Limb (tissue), 2 donors: ENCODE data around the gene NMNAT2.
"Not testable (repeated sequence)": the region's sequence is repeated elsewhere in the genome, so short reads cannot be mapped to it uniquely, and the experiment has no call there.

Experiments
- DNase-seq, 2 donors: peaks; one replicate each; pipeline ENCODE4 v3.0.0-alpha.2; 2016; ENCODE audit errors: extremely low spot score in 2 of 2

Gene NMNAT2

GRCh38 chr1:183288583-183288982, 129.6 kb downstream of the NMNAT2 start:
- DNase-seq, result no peak

- no peak for DNase-seq
Observed at GRCh38 chr1:183287191-183287675, 130.9 kb downstream of the NMNAT2 start.

- DNase-seq, result no peak
Observed at GRCh38 chr1:183285746-183286145, 132.4 kb downstream of the NMNAT2 start.

GRCh38 chr1:183285256-183285655, 132.9 kb downstream of the NMNAT2 start:
- DNase-seq, result no peak

- DNase-seq, result no peak
Observed at GRCh38 chr1:183284086-183284485, 134.1 kb downstream of the NMNAT2 start.

- no peak for DNase-seq
Observed at GRCh38 chr1:183283286-183283685, 134.9 kb downstream of the NMNAT2 start.

GRCh38 chr1:183282101-183282855, 135.9 kb downstream of the NMNAT2 start:
- DNase-seq, result no peak

- peak; percentile 94 for DNase-seq
Observed at GRCh38 chr1:183281553-183282091, 136.6 kb downstream of the NMNAT2 start.

- no peak for DNase-seq
Observed at GRCh38 chr1:183281039-183281438, 137.1 kb downstream of the NMNAT2 start.

GRCh38 chr1:183279835-183280234, 138.3 kb downstream of the NMNAT2 start:
- no peak for DNase-seq

GRCh38 chr1:183278739-183279591, 139.2 kb downstream of the NMNAT2 start:
- no peak for DNase-seq

- DNase-seq, result no peak
Observed at GRCh38 chr1:183277821-183278738, 140.1 kb downstream of the NMNAT2 start.

- no peak for DNase-seq
Observed at GRCh38 chr1:183276386-183277080, 141.6 kb downstream of the NMNAT2 start.

- no peak for DNase-seq
Observed at GRCh38 chr1:183275322-183275721, 142.9 kb downstream of the NMNAT2 start.

GRCh38 chr1:183274836-183275235, 143.3 kb downstream of the NMNAT2 start:
- DNase-seq, result no peak

- not testable (repeated sequence) for DNase-seq
Observed at GRCh38 chr1:183273984-183274383, 144.2 kb downstream of the NMNAT2 start.

GRCh38 chr1:183273300-183273699, 144.9 kb downstream of the NMNAT2 start:
- DNase-seq, result no peak

- DNase-seq, result no peak
Observed at GRCh38 chr1:183272390-183272848, 145.8 kb downstream of the NMNAT2 start.

GRCh38 chr1:183270541-183271141, 147.5 kb downstream of the NMNAT2 start:
- DNase-seq, result no peak
